Loucy (cell line): ENCODE data around the gene ENOX1.

Experiments
- H2AFZ ChIP-seq: fragments of 200-600 bp; sonication (generic); 2 replicates; pipeline ENCODE4 v1.6.0; 2016; ENCODE audit warnings: antibody characterized with exemption, mild to moderate bottlenecking, low read length, moderate library complexity
- H3F3A ChIP-seq: fragments of 200-600 bp; 2 replicates; pipeline ENCODE4 v1.6.0; 2016; ENCODE audit warnings: antibody characterized with exemption, low read depth, mild to moderate bottlenecking
- H3K27me3 ChIP-seq: fragments of 200-600 bp; sonication (generic); 2 replicates; pipeline ENCODE4 v1.6.1; 2014; ENCODE audit warnings: low read length, mild to moderate bottlenecking; ENCODE audit not compliant: insufficient read depth, poor library complexity, severe bottlenecking
- H3K36me3 ChIP-seq: fragments of 200-600 bp; sonication (generic); 2 replicates; pipeline ENCODE4 v1.6.1; 2016; ENCODE audit warnings: low read length; ENCODE audit not compliant: insufficient read depth
- H3K4me1 ChIP-seq: fragments of 200-600 bp; sonication (generic); 2 replicates; pipeline ENCODE4 v1.5.1; 2014; ENCODE audit warnings: low read length, mild to moderate bottlenecking; ENCODE audit not compliant: insufficient read depth, poor library complexity, severe bottlenecking
- H3K4me2 ChIP-seq: fragments of 200-600 bp; sonication (generic); 2 replicates; pipeline ENCODE4 v1.6.0; 2014; ENCODE audit warnings: antibody characterized with exemption, low read length, low read depth, mild to moderate bottlenecking; ENCODE audit not compliant: poor library complexity, severe bottlenecking
- H3K4me3 ChIP-seq: fragments of 200-600 bp; sonication (generic); 2 replicates; pipeline ENCODE4 v1.5.1; 2014; ENCODE audit warnings: low read length, mild to moderate bottlenecking, mixed read lengths; ENCODE audit not compliant: poor library complexity, severe bottlenecking
- H3K79me2 ChIP-seq: fragments of 200-600 bp; sonication (generic); 2 replicates; pipeline ENCODE4 v1.6.1; 2014; ENCODE audit warnings: low read length; ENCODE audit not compliant: insufficient read depth
- H3K9ac ChIP-seq: fragments of 200-600 bp; sonication (generic); 2 replicates; pipeline ENCODE4 v1.6.0; 2014; ENCODE audit warnings: mild to moderate bottlenecking, low read depth, low read length, moderate library complexity; ENCODE audit not compliant: poor library complexity, severe bottlenecking
- H3K9me2 ChIP-seq: fragments of 200-600 bp; sonication (generic); replicated peaks from 2 replicates; pipeline ENCODE4 v1.6.1; 2016; ENCODE audit warnings: low read depth, low read length, mixed read lengths
- H3K9me3 ChIP-seq: fragments of 200-600 bp; sonication (generic); 2 replicates; pipeline ENCODE4 v1.6.1; 2014; ENCODE audit warnings: mild to moderate bottlenecking, antibody characterized with exemption, low read length, low read depth; ENCODE audit not compliant: insufficient read depth
- H4K20me1 ChIP-seq: fragments of 200-600 bp; sonication (generic); 2 replicates; pipeline ENCODE4 v1.6.0; 2014; ENCODE audit warnings: antibody characterized with exemption, low read length, mild to moderate bottlenecking; ENCODE audit not compliant: insufficient read depth, poor library complexity, severe bottlenecking
- CTCF ChIP-seq: fragments of 200-600 bp; sonication (generic); conservative IDR thresholded peaks from 2 replicates; pipeline ENCODE4 v1.5.1; 2014; ENCODE audit warnings: mild to moderate bottlenecking, antibody characterized with exemption, low read length
- EZH2phosphoT487 ChIP-seq: fragments of 200-600 bp; IDR thresholded peaks from 2 replicates; pipeline ENCODE4 v1.6.1; 2018; ENCODE audit warnings: antibody characterized with exemption, mild to moderate bottlenecking, moderate library complexity, borderline replicate concordance

Gene ENOX1

GRCh38 chr13:43333176-43333575, 453.6 kb downstream of the ENOX1 start:
- H3K27me3 ChIP-seq = no peaks in the 10 kb centered on the region
- no peaks in the 10 kb centered on the region for H3F3A ChIP-seq
- H3K4me2 ChIP-seq = no peak overlapping the region
- no peaks in the 10 kb centered on the region for H3K79me2 ChIP-seq
- H3K9me2 ChIP-seq = no peaks in the 10 kb centered on the region
- peaks cover 4% of the 10 kb centered on the region for H3K4me1 ChIP-seq
- H3K4me3 ChIP-seq = no peak overlapping the region
- H2AFZ ChIP-seq = no peak overlapping the region
- H3K9me3 ChIP-seq = no peaks in the 10 kb centered on the region
- H3K9ac ChIP-seq = no peak overlapping the region
- no peaks in the 10 kb centered on the region for H4K20me1 ChIP-seq
- TF ChIP-seq EZH2phosphoT487 = no peak
- no peak for TF ChIP-seq CTCF
- no peaks in the 10 kb centered on the region for H3K36me3 ChIP-seq

DNA sequence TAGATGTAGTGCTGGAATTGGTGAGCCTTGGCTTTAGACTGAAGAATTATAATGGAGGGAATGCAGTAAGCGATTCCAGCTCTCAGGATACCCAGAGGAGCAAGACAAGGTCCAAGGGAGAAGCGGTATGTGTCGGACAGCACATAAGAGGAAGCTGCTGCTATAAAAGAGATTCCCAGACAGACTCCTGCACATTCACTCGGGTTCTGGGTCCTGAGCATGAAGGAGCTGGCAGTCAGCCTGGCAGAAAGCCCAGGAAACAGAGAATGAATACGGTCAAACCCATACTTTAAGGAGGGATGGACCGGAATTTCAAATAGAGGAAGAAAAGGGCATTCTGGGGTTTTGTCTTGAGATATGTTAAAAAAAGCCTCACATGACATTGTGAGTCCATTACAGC, 455.1 kb downstream of the ENOX1 start:
- Histone ChIP-seq H4K20me1 (no peaks in the 10 kb centered on the region), H3K9ac (no peak overlapping the region), H3K4me3 (no peak overlapping the region), H2AFZ (no peak overlapping the region), H3K27me3 (no peaks in the 10 kb centered on the region), H3F3A (no peaks in the 10 kb centered on the region), H3K36me3 (no peaks in the 10 kb centered on the region), H3K9me2 (no peaks in the 10 kb centered on the region), H3K4me2 (no peak overlapping the region), H3K79me2 (no peaks in the 10 kb centered on the region), H3K4me1 (peaks cover 4% of the 10 kb centered on the region), H3K9me3 (no peaks in the 10 kb centered on the region)
- TF ChIP-seq CTCF (no peak), EZH2phosphoT487 (no peak)

DNA sequence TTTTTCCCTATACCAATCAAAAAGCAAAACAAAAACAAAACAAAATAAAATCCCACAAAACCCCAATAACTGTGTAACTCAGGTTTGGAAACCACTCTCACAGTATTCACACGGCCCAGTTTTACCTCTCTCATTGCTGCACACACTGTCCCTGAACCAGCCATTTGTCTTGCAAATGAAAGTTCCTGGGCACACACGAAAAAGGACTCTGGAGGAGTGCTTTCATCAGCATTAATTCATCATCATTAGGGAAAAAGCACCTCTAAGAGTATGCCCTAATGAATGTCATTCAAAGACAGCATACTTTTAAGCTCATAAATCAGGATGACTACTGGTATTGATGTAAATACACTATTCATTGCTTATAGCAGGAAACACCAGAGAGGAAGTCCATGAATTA, 457.1 kb downstream of the ENOX1 start:
- Histone ChIP-seq H3K4me2 (no peak overlapping the region), H3K36me3 (no peaks in the 10 kb centered on the region), H3K9ac (no peak overlapping the region), H3K9me2 (no peaks in the 10 kb centered on the region), H3F3A (no peaks in the 10 kb centered on the region), H3K79me2 (no peaks in the 10 kb centered on the region), H4K20me1 (no peaks in the 10 kb centered on the region), H3K4me1 (peaks cover 4% of the 10 kb centered on the region), H3K27me3 (no peaks in the 10 kb centered on the region), H3K9me3 (no peaks in the 10 kb centered on the region), H3K4me3 (no peak overlapping the region), H2AFZ (no peak overlapping the region)
- TF ChIP-seq CTCF (no peak), EZH2phosphoT487 (no peak)
